NCI-H524 treated with DMSO at 0.1 percent for 48 hours (cell line): ENCODE data around the gene GRIK1.

Experiments
- DNase-seq: peaks from one replicate; lab custom pipeline; 2025; lab: John Stamatoyannopoulos, UW

GRIK1 gene

DNA sequence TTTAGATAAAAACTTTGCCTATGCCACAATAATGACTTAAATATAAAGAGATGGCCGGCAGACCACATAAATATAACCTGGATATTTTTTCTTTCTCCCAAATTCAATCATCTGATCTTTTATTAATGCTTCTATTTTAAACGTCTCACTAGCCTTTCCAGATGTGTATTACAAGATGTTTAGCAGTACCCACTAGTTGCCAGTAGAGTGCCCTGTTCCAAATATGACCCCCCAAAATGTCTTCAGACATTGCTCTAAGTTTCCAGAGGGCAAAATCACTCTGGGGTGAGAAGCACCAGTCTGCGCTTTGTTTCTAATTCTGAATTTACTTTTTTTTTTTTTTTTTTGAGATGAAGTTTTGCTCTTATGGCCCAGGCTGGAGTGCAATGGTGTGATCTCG lies 268.1 kb downstream of the GRIK1 start:
- DNase-seq, result no peak

GRCh38 chr21:29670228-29670627 lies 269.6 kb downstream of the GRIK1 start:
- DNase-seq, result no peak

- peak; percentile 39 for DNase-seq
Measured at GRCh38 chr21:29669416-29669815, 270.4 kb downstream of the GRIK1 start.

- DNase-seq, result no peak
Measured at GRCh38 chr21:29667651-29668050, 272.1 kb downstream of the GRIK1 start.

- DNase-seq, result no peak
Measured at GRCh38 chr21:29664615-29665014, 275.2 kb downstream of the GRIK1 start.

DNA sequence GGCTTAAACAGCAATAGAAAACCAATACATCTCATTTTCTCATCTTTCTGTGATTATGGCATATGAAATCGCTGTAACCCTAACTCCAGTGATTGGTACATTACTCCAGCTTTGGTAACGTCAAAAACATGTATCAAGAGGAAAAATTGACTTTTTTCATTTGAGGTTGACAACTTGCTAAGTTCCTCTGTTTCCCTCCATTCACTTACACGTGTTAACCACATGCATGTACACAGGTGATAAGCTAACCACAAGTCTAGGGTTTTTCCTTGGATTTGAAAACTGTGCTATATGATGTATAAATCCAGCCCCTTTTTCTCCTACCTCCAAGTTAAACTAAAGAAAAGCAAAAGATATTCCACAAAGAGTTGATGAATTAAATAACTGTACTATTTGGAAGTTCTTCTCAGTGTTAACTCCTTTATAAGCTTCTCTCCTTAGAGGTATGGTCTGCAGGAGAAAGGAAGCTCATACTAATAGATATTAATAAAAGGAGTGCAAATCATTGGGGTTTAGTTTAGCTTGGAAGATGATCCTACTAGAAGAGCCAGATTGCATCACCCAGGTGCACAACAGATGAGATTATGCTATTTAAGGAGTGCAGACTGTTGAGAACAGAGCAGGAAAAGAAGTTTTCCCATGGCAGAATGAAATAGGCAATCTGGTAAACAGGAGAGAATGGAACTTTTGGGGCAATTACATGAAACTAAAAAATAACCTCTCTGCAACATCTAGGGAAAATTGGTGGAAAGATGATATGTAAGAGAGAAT lies 277.9 kb downstream of the GRIK1 start:
- DNase-seq, result no peak

- no peak for DNase-seq
Measured at GRCh38 chr21:29660047-29660720, 279.6 kb downstream of the GRIK1 start.

DNA sequence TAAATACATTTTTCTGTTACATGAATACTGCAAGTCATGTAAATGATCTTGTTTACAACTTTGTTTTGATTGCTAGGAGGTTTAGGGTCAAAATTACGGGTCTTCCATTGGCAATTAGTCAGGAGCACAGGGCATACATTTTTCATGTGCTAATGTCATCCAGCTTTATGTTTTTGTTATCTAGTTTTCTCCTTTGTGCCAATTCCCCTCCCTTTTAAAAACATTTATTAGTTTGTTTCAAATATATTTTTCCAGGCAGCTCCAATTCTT lies 280.9 kb downstream of the GRIK1 start:
- DNase-seq, result no peak

GRCh38 chr21:29658177-29658933 lies 281.4 kb downstream of the GRIK1 start:
- DNase-seq, result no peak

- DNase-seq, result no peak
Measured at GRCh38 chr21:29657240-29657989, 282.4 kb downstream of the GRIK1 start.

GRCh38 chr21:29656504-29657239 lies 283.1 kb downstream of the GRIK1 start:
- no peak for DNase-seq

GRCh38 chr21:29655577-29655976 lies 284.2 kb downstream of the GRIK1 start:
- DNase-seq, result no peak

- no peak for DNase-seq
Measured at GRCh38 chr21:29654855-29655254, 284.9 kb downstream of the GRIK1 start.

GRCh38 chr21:29654203-29654602 lies 285.6 kb downstream of the GRIK1 start:
- no peak for DNase-seq

- peak; percentile 50 for DNase-seq
Measured at GRCh38 chr21:29650523-29651022, 289.2 kb downstream of the GRIK1 start.

DNA sequence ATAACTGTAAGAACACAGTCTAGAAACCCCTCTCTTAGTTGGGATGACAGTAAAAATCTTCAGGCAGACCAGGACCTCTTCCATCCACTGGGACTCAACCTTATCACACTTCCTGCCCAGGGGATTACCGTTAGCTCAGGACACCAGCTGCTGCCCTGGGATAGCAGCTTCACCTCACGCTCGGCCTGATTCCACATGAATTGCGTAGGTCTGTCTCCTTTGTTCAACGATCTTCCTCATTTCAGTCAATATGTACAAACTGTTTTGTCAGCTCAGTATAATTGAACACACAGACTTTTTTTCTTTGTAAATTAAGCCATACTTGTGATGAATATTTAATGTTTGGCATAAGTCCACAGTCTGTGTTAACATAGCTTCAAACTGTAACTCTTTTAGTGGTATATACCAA lies 290.4 kb downstream of the GRIK1 start:
- DNase-seq, result peak; percentile 12

- DNase-seq, result no peak
Measured at GRCh38 chr21:29648710-29649240, 291.0 kb downstream of the GRIK1 start.

DNA sequence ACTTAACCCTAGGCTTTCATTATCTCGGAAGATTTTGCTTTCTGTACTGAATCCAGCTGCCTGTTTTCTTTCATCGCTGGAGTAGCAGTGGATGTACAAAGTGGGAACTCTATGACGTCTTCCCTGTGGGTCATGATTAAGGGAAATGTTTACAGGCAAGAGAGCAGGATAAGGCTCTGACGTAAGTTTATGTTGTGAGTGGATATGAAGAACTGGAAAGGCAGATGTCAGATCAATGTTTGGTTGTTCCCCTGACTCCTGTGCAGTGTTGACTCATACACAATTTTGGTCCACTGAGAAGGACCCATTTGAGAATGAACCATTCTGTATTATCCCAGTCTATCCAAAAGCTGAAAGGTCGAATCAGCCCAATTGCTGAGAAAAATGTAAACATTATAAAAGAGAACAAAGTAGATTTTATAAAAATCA lies 292.4 kb downstream of the GRIK1 start:
- DNase-seq, result no peak

- DNase-seq, result no peak
Measured at GRCh38 chr21:29645666-29646553, 293.9 kb downstream of the GRIK1 start.

- DNase-seq, result no peak
Measured at GRCh38 chr21:29643289-29643688, 296.5 kb downstream of the GRIK1 start.
